ENCODE data around the gene MIEF1. TPM values are rescaled to one million over a fixed set of nuclear protein-coding genes. Genes with fewer than 3 reads are reported as not detected.

The MIEF1 gene
- total RNA-seq, 2 experiments from 2014 or later, result 40.6 to 45.7 TPM

GRCh38 chr22:39556970-39557841 is 55.1 kb downstream of the MIEF1 start:
- Mint-ChIP-seq H3K27ac (no peak overlapping the region), H3K4me3 (no peak overlapping the region)

DNA sequence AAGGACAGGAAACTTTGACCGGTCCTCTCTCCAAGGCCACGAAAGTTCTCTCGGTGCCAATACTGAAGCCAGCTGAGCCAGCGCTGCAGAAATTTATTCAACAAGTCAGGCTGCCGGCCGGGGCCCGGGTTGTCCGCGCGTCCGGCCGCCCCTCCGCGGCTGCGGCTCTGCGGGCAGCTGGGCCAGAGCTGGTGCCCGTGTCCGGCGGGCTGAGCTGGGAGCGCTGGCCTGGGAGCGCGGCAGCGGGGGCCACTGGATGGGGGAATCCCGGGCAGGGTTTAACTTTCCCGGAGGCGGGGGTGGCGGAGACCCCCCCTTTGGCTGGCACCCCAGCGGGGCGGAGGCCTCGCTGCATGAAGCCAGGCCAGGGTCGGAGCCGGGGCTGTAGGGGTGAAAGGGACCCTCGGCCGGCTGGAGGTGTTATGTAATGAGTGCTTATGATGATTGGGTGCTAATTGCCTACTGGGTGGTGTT is 56.2 kb downstream of the MIEF1 start:
- H3K4me3 Mint-ChIP-seq, result no peak overlapping the region
- no peaks in the 10 kb centered on the region for H3K9me3 Mint-ChIP-seq (ENCODE audit: low read depth)
- peaks cover 1% of the 10 kb centered on the region for H3K36me3 Mint-ChIP-seq
- H3K4me1 Mint-ChIP-seq, result peaks cover 6% of the 10 kb centered on the region
- DNase-seq, result no peak
- no peak for ATAC-seq
- no peak overlapping the region for H3K27ac Mint-ChIP-seq
- CTCF ChIA-PET, result interaction anchor here (1.3 kb wide), 1 partner anchor 35 kb away, joined by 3 read pairs; no protein-coding TSS in a partner anchor
- H3K27me3 Mint-ChIP-seq, result peaks cover 52% of the 10 kb centered on the region

More at GRCh38 chr22:39556970-39557841, 55.1 kb downstream of the MIEF1 start:
- peaks cover 1% of the 10 kb centered on the region for H3K36me3 Mint-ChIP-seq
- DNase-seq (peak; percentile 52), ATAC-seq (peak; percentile 63)
- H3K4me1 Mint-ChIP-seq, result peaks cover 6% of the 10 kb centered on the region
- no peaks in the 10 kb centered on the region for H3K9me3 Mint-ChIP-seq (ENCODE audit: low read depth)
- CTCF ChIA-PET, result interaction anchor here (1.0 to 1.5 kb wide), 3 partner anchors 22 to 475 kb away, joined by 4 to 6 read pairs (median 6); no protein-coding TSS in a partner anchor
- peaks cover 62% of the 10 kb centered on the region for H3K27me3 Mint-ChIP-seq

DNA sequence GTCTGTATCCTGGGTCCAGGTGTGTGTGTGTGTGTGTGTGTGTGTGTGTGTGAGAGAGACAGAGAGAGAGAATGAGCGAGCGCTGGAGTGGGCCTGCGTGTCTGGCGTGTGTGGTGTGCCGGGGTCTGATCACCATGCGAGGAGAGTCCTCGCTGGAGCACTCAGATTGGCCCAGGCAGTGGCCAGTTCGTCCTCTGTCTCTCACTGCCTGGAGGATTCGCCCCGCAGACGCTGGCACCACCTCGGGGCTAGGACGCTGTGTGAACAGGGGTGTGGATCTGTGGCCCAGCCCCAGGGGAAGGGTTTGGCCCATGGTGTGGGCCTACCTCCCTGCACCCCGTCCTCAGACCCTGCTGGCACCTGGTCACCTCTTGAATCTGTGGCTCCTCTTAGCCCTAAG is 56.9 kb downstream of the MIEF1 start:
- Mint-ChIP-seq H3K27me3 (peaks cover 50% of the 10 kb centered on the region), H3K9me3 (ENCODE audit: low read depth) (no peaks in the 10 kb centered on the region), H3K4me3 (no peak overlapping the region), H3K4me1 (peaks cover 6% of the 10 kb centered on the region), H3K36me3 (peaks cover 1% of the 10 kb centered on the region), H3K27ac (no peak overlapping the region)
- ATAC-seq (no peak), DNase-seq (no peak)
- CTCF ChIA-PET, result interaction anchor here (1.1 to 1.8 kb wide), 4 partner anchors 34 to 477 kb away, joined by 3 to 12 read pairs (median 3); no protein-coding TSS in a partner anchor

DNA sequence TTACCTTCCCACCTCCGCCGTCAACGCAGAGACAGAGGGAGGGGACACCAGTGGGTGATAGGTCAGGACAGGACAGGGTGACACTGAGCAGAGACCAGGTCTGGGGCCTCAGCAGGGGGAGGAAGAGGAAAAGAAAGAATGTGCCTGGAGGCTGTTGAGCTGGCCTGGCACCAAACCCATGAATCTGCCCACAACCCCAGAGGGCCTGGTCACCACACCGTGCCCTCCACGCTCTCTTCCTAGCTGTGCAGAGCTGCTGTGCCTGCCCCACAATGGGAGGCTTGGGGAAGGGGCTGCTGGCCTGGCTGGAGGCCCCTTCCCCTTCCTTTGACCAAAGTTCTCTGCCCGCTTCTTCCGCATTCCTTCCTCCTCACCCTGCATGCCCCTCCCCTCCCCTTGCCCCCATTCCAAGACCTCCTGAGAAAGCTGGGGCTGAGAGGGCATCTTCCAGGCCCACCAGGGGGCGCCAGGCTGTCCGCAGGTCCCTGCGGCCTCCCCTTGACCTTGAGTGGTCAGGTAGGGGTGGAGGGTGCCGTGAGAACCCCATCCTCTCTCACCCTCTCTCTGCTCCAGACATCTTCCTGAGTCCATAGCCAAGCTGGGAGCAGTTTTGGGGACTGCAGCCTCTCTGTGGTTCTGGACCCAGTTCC is 57.5 kb downstream of the MIEF1 start:
- ATAC-seq (no peak), DNase-seq (no peak)
- CTCF ChIA-PET, result interaction anchor here (1.1 to 1.8 kb wide), 4 partner anchors 33 to 476 kb away, joined by 3 to 12 read pairs (median 3); no protein-coding TSS in a partner anchor
- H3K27me3 Mint-ChIP-seq, result peaks cover 44% of the 10 kb centered on the region
- no peak overlapping the region for H3K27ac Mint-ChIP-seq
- H3K4me3 Mint-ChIP-seq, result no peak overlapping the region
- no peaks in the 10 kb centered on the region for H3K9me3 Mint-ChIP-seq (ENCODE audit: low read depth)
- H3K4me1 Mint-ChIP-seq, result peaks cover 6% of the 10 kb centered on the region
- H3K36me3 Mint-ChIP-seq, result peaks cover 1% of the 10 kb centered on the region

GRCh38 chr22:39560127-39560526 is 58.0 kb downstream of the MIEF1 start:
- no peak overlapping the region for H3K27ac Mint-ChIP-seq
- DNase-seq, result no peak
- ATAC-seq, result no peak
- H3K9me3 Mint-ChIP-seq (ENCODE audit: low read depth), result no peaks in the 10 kb centered on the region
- peaks cover 44% of the 10 kb centered on the region for H3K27me3 Mint-ChIP-seq
- H3K36me3 Mint-ChIP-seq, result peaks cover 1% of the 10 kb centered on the region
- H3K4me3 Mint-ChIP-seq, result no peak overlapping the region
- CTCF ChIA-PET, result interaction anchor here (1.1 to 1.8 kb wide), 3 partner anchors 450 to 476 kb away, joined by 3 to 12 read pairs (median 3); no protein-coding TSS in a partner anchor
- H3K4me1 Mint-ChIP-seq, result peaks cover 6% of the 10 kb centered on the region

- peaks cover 13% of the 10 kb centered on the region for H3K4me1 Mint-ChIP-seq
Measured at GRCh38 chr22:39562839-39563489, 60.9 kb downstream of the MIEF1 start.

GRCh38 chr22:39563571-39564428 is 61.7 kb downstream of the MIEF1 start:
- CTCF ChIA-PET, result interaction anchor here (1.0 kb wide), 1 partner anchor 461 kb away, joined by 3 read pairs; no protein-coding TSS in a partner anchor
- Mint-ChIP-seq H3K36me3 (peaks cover 3% of the 10 kb centered on the region), H3K4me1 (peaks cover 13% of the 10 kb centered on the region), H3K27me3 (peaks cover 17% of the 10 kb centered on the region), H3K27ac (no peak overlapping the region), H3K4me3 (no peak overlapping the region), H3K9me3 (ENCODE audit: low read depth) (peaks cover 7% of the 10 kb centered on the region)
- ATAC-seq, result no peak
- DNase-seq, result no peak

More at GRCh38 chr22:39562839-39563489, 60.9 kb downstream of the MIEF1 start:
- DNase-seq (no peak), ATAC-seq (no peak)
- Mint-ChIP-seq H3K4me3 (no peak overlapping the region), H3K36me3 (peaks cover 3% of the 10 kb centered on the region), H3K27me3 (peaks cover 23% of the 10 kb centered on the region), H3K9me3 (ENCODE audit: low read depth) (peaks cover 7% of the 10 kb centered on the region), H3K27ac (no peak overlapping the region)
- CTCF ChIA-PET, result interaction anchor here (1.6 kb wide), 1 partner anchor 462 kb away, joined by 13 read pairs; no protein-coding TSS in a partner anchor

GRCh38 chr22:39565414-39565944 is 63.4 kb downstream of the MIEF1 start:
- H3K36me3 Mint-ChIP-seq, result peaks cover 3% of the 10 kb centered on the region
- H3K27ac Mint-ChIP-seq, result no peak overlapping the region
- H3K27me3 Mint-ChIP-seq, result peaks cover 6% of the 10 kb centered on the region
- H3K4me1 Mint-ChIP-seq, result peaks cover 13% of the 10 kb centered on the region
- DNase-seq, result no peak
- CTCF ChIA-PET, result no interaction called here
- no peak overlapping the region for H3K4me3 Mint-ChIP-seq
- ATAC-seq, result no peak
- peaks cover 7% of the 10 kb centered on the region for H3K9me3 Mint-ChIP-seq (ENCODE audit: low read depth)

- peaks cover 8% of the 10 kb centered on the region for H3K27me3 Mint-ChIP-seq
- H3K9me3 Mint-ChIP-seq (ENCODE audit: low read depth), result peaks cover 7% of the 10 kb centered on the region
- peak overlapping the region; percentile 38 for H3K27ac Mint-ChIP-seq
- ATAC-seq (peak; percentile 86), DNase-seq (peak; percentile 72)
- H3K36me3 Mint-ChIP-seq, result peaks cover 3% of the 10 kb centered on the region
- H3K4me3 Mint-ChIP-seq, result no peak overlapping the region
- CTCF ChIA-PET, result interaction anchor here (1.0 to 1.5 kb wide), 5 partner anchors 25 to 457 kb away, joined by 3 to 7 read pairs (median 3); no protein-coding TSS in a partner anchor
- H3K4me1 Mint-ChIP-seq, result peaks cover 13% of the 10 kb centered on the region
Measured at GRCh38 chr22:39567135-39567946, 65.3 kb downstream of the MIEF1 start.
